GM19438 (cell line): ENCODE measurements around the gene NEIL3.
"Not testable (repeated sequence)": the region's sequence is repeated elsewhere in the genome, so short reads cannot be mapped to it uniquely, and the experiment has no call there.

Source experiments
- ATAC-seq: cut with Tn5 transposase; IDR thresholded peaks from one replicate; pipeline ENCODE4 v1.9.1; 2021; ENCODE audit warnings: low read depth; ENCODE audit not compliant: unreplicated experiment

The NEIL3 gene

GRCh38 chr4:177301126-177301639 lies 8.5 kb upstream of the NEIL3 start:
- no peak for ATAC-seq

GRCh38 chr4:177302371-177303100 lies 7.1 kb upstream of the NEIL3 start:
- ATAC-seq, result no peak

- ATAC-seq, result no peak
Measured at GRCh38 chr4:177304094-177304493, 5.6 kb upstream of the NEIL3 start.

- not testable (repeated sequence) for ATAC-seq
Measured at GRCh38 chr4:177304864-177305263, 4.8 kb upstream of the NEIL3 start.

GRCh38 chr4:177308125-177308524 lies 1.5 kb upstream of the NEIL3 start:
- no peak for ATAC-seq

- ATAC-seq, result no peak
Measured at GRCh38 chr4:177308847-177309521, 690 bp upstream of the NEIL3 start.

GRCh38 chr4:177311589-177311988 lies 1.9 kb downstream of the NEIL3 start:
- no peak for ATAC-seq

GRCh38 chr4:177313263-177313662 lies 3.6 kb downstream of the NEIL3 start:
- ATAC-seq, result no peak

GRCh38 chr4:177315767-177316464 lies 6.2 kb downstream of the NEIL3 start:
- ATAC-seq, result no peak

GRCh38 chr4:177320721-177321120 lies 11.0 kb downstream of the NEIL3 start:
- ATAC-seq, result no peak

- no peak for ATAC-seq
Measured at GRCh38 chr4:177321647-177322046, 12.0 kb downstream of the NEIL3 start.

GRCh38 chr4:177322266-177322665 lies 12.6 kb downstream of the NEIL3 start:
- ATAC-seq, result no peak

- no peak for ATAC-seq
Measured at GRCh38 chr4:177322881-177323280, 13.2 kb downstream of the NEIL3 start.

- no peak for ATAC-seq
Measured at GRCh38 chr4:177323416-177323815, 13.7 kb downstream of the NEIL3 start.

GRCh38 chr4:177332119-177332518 lies 22.4 kb downstream of the NEIL3 start:
- no peak for ATAC-seq

- ATAC-seq, result peak; percentile 95
Measured at GRCh38 chr4:177339477-177340374, 30.1 kb downstream of the NEIL3 start.

GRCh38 chr4:177348348-177348747 lies 38.7 kb downstream of the NEIL3 start:
- ATAC-seq, result no peak

- ATAC-seq, result no peak
Measured at GRCh38 chr4:177349191-177349590, 39.5 kb downstream of the NEIL3 start.

GRCh38 chr4:177351622-177352244 lies 42.1 kb downstream of the NEIL3 start:
- ATAC-seq, result no peak

GRCh38 chr4:177356206-177356605 lies 46.5 kb downstream of the NEIL3 start:
- no peak for ATAC-seq
